ENCODE data around the gene ZNF862. TPM values are rescaled to one million over a fixed set of nuclear protein-coding genes. Genes with fewer than 3 reads are reported as not detected.

ZNF862 gene
- total and polyA plus RNA-seq, 2 of the 13 experiments (the other 11 are each of a cell fraction or from before 2014, with no cell fraction given) = 0.89 to 2.0 TPM

DNA sequence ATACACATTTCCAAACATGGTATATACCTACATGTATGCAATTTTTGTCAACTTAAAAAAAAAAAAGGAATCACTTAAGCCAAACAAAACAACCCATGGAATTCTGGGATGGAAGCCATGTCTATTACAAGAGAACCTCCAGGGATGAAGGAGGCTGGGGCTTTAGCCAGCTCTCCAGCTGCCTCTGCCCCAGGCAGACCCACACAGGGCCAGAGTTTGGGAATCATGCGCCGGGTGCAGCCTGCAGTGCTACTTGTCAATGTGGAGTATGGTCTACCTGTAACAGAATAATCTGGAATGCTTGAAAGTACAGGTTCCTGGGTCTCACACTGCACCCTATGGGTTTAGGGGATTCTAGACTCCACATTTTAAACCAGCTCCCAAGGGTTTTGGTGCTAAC is 46.4 kb downstream of the ZNF862 start:
- in situ Hi-C loops (cut with HindIII; ENCODE audit: extremely low pct_ligation_motif_present, low pct_unique_long_range_greater_than_20kb) (no loop called here), intact Hi-C loops (cut with micrococcal nuclease; ENCODE audit: unreplicated experiment) (no loop called here)
- H3K27ac ChIP-seq (ENCODE audit: extremely low read length, insufficient read depth, low read length) = no peak overlapping the region
- H2AFZ ChIP-seq (ENCODE audit: low read length) = no peak overlapping the region
- peaks cover 1 to 9% of the 10 kb centered on the region in 2 experiments; a peak in 2 of 5 replicates for H3K36me3 ChIP-seq (replicated peaks in 1 of 2; ENCODE audit: control insufficient read depth in 1 of 2, insufficient read depth in 2 of 2, low read length in 2 of 2)
- no peak overlapping the region for H3K4me2 ChIP-seq (ENCODE audit: low read depth, low read length)
- TF ChIP-seq ZNF33B (CRISPR knock-in tag; IDR thresholded peaks at IDR 0.05) (no peak), ZNF558 (CRISPR knock-in tag; IDR thresholded peaks at IDR 0.05; ENCODE audit: borderline replicate concordance) (no peak), RXRA (CRISPR knock-in tag; IDR thresholded peaks at IDR 0.05) (no peak), ZNF33A (CRISPR knock-in tag; IDR thresholded peaks at IDR 0.05; ENCODE audit: borderline replicate concordance) (no peak), RBM39 (IDR thresholded peaks at IDR 0.05; ENCODE audit: low read depth, low read length, poor library complexity, severe bottlenecking) (no peak), ZNF496 (CRISPR knock-in tag; IDR thresholded peaks at IDR 0.05; ENCODE audit: insufficient replicate concordance) (no peak), ZBTB10 (CRISPR knock-in tag; IDR thresholded peaks at IDR 0.05; ENCODE audit: borderline replicate concordance) (no peak)
- no peak overlapping the region for H3K4me3 ChIP-seq (replicated peaks in 1 of 3; ENCODE audit: insufficient read depth in 1 of 3, low read depth in 2 of 3, low read length in 3 of 3)
- no peaks in the 10 kb centered on the region for H3K79me2 ChIP-seq (ENCODE audit: insufficient read depth, low read length)
- no peaks in the 10 kb centered on the region for H4K20me1 ChIP-seq (ENCODE audit: insufficient read depth, low read length)
- ATAC-seq = no peak
- H3K9ac ChIP-seq (ENCODE audit: insufficient read depth, low read depth, low read length) = no peak overlapping the region
- CTCF ChIA-PET (ENCODE audit: low intra/inter-chr PET ratio, low total read pairs) = no interaction called here
- 92% methylated on average over 2 of the region's 2 CpGs for WGBS (ENCODE audit: low lambda C conversion rate)
- peaks cover 47% of the 10 kb centered on the region for H3K4me1 ChIP-seq (ENCODE audit: insufficient read depth, low read length)
- H3K27me3 ChIP-seq (ENCODE audit: control insufficient read depth in 1 of 2, insufficient read depth in 2 of 2, low read length in 2 of 2) = no peaks in the 10 kb centered on the region; a peak in 1 of 5 replicates
- H3K9me3 ChIP-seq (ENCODE audit: low read length) = no peaks in the 10 kb centered on the region
- DNase-seq (ENCODE audit: low spot score) = no peak
- POLR2A ChIA-PET = no interaction called here
- no peak for FAIRE-seq
- no TSS peak for BruUV-seq (replicated peaks)
